Measurements from ENCODE around the gene ZNF83. TPM values are rescaled to one million over a fixed set of nuclear protein-coding genes. Genes with fewer than 3 reads are reported as not detected.
A peak's percentile ranks its signal among the peaks of the same experiment; 100 is the strongest.
"Not testable (repeated sequence)": the region's sequence is repeated elsewhere in the genome, so short reads cannot be mapped to it uniquely, and the experiment has no call there.

ZNF83 gene
- total RNA-seq, 1 experiment from 2014 or later: 34.1 TPM

GRCh38 chr19:52679598-52679997, 41.4 kb upstream of the ZNF83 start (continued):
- no peak for TF ChIP-seq ZNF396 (CRISPR knock-in tag; IDR thresholded peaks at IDR 0.05; ENCODE audit: borderline replicate concordance)
- TF ChIP-seq JUN (CRISPR knock-in tag; IDR thresholded peaks at IDR 0.05): no peak
- no peak for TF ChIP-seq KAT7 (CRISPR knock-in tag; IDR thresholded peaks at IDR 0.05; ENCODE audit: borderline replicate concordance)
- TF ChIP-seq NFE2L1 (CRISPR knock-in tag; IDR thresholded peaks at IDR 0.05): no peak

- H3K9me3 Mint-ChIP-seq: peaks cover 22% of the 10 kb centered on the region
- H3K27me3 Mint-ChIP-seq (ENCODE audit: low read depth); H3K4me1 Mint-ChIP-seq; CTCF ChIA-PET; DNase-seq (ENCODE audit: low spot score); H3K4me3 Mint-ChIP-seq; H3K27ac Mint-ChIP-seq; ATAC-seq: not testable (repeated sequence)
- peaks cover 30% of the 10 kb centered on the region for H3K36me3 Mint-ChIP-seq
- POLR2A ChIA-PET: interaction anchor here (0.5 kb wide), 1 partner anchor 72 kb away, joined by 3 read pairs; no protein-coding TSS in a partner anchor
Measured at GRCh38 chr19:52675239-52675638, 37.1 kb upstream of the ZNF83 start.

DNA sequence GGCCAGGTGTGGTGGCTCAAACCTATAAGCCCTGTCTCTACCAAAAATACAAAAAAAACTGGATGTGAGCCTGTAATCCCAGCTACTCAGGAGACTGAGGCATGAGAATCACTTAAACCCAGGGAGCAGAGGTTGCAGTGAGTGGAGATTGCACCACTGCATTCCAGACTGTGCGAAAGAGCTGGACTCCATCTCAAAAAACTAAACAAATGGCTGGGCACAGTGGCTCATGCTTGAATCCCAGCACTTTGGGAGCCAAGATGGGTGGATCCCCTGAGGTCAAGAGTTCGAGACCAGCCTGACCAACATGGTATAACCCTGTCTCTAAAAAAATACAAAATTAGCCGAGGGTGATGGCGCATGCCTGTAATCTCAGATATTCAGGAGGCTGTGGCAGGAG, 34.9 kb upstream of the ZNF83 start:
- ChIA-PET POLR2A (no interaction called here), CTCF (no interaction called here)
- H3K4me3 Mint-ChIP-seq: no peak overlapping the region
- H3K36me3 Mint-ChIP-seq: peaks cover 26% of the 10 kb centered on the region
- no peak overlapping the region; the same call in 1 of the 2 replicates for H3K27ac Mint-ChIP-seq
- H3K27me3 Mint-ChIP-seq (ENCODE audit: low read depth): 0 out of 2 replicates have a peak, but pooled peaks cover 3% of the 10 kb centered on the region
- DNase-seq (ENCODE audit: low spot score) (no peak), ATAC-seq (no peak)
- peaks cover 21% of the 10 kb centered on the region for H3K4me1 Mint-ChIP-seq
- TF ChIP-seq PREB (CRISPR knock-in tag; IDR thresholded peaks at IDR 0.05; ENCODE audit: borderline replicate concordance): no peak
- H3K9me3 Mint-ChIP-seq: peaks cover 22% of the 10 kb centered on the region

GRCh38 chr19:52670046-52670445, 31.9 kb upstream of the ZNF83 start:
- H3K9me3 Mint-ChIP-seq: peaks cover 4% of the 10 kb centered on the region
- no peaks in the 10 kb centered on the region for H3K27me3 Mint-ChIP-seq (ENCODE audit: low read depth)
- ChIA-PET CTCF (no interaction called here), POLR2A (no interaction called here)
- H3K27ac Mint-ChIP-seq: peak overlapping the region; percentile 0; the same call in 1 of the 2 replicates
- no peak for DNase-seq (ENCODE audit: low spot score)
- ATAC-seq: no peak
- TF ChIP-seq OVOL2 (CRISPR knock-in tag; IDR thresholded peaks at IDR 0.05; ENCODE audit: borderline replicate concordance) (no peak), GRHL2 (CRISPR knock-in tag; IDR thresholded peaks at IDR 0.05; ENCODE audit: insufficient replicate concordance, severe bottlenecking) (no peak), ZNF232 (CRISPR knock-in tag; IDR thresholded peaks at IDR 0.05) (no peak), IRF2 (CRISPR knock-in tag; IDR thresholded peaks at IDR 0.05; ENCODE audit: borderline replicate concordance, low read depth) (no peak), TCF7 (CRISPR knock-in tag; IDR thresholded peaks at IDR 0.05; ENCODE audit: low read depth) (no peak)
- H3K4me1 Mint-ChIP-seq: peaks cover 29% of the 10 kb centered on the region
- no peak overlapping the region for H3K4me3 Mint-ChIP-seq
- peaks cover 4% of the 10 kb centered on the region for H3K36me3 Mint-ChIP-seq

DNA sequence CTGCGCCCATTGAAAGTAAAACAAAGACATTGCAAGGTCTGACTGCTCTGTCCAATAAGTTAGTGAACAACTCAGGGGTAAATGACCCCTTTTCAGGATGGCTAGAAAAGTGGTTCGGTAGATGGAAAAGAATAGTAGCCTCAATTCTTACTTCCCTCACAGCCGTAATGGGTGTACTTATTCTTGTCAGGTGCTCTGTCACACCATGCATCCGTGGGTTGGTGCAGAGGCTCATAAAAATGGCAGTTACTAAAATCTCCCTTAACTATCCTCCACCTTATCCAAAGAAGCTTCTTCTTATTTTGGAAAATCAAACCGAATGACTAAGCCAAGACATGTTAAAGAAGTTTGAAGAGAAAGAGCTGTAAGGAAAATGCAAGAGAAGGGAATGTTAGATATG, 31.4 kb upstream of the ZNF83 start:
- CTCF ChIA-PET: interaction anchor here (1.5 kb wide), 1 partner anchor 278 kb away, joined by 3 read pairs; no protein-coding TSS in a partner anchor
- Mint-ChIP-seq H3K36me3 (no peaks in the 10 kb centered on the region), H3K4me1 (peaks cover 34% of the 10 kb centered on the region), H3K9me3 (no peaks in the 10 kb centered on the region), H3K27me3 (ENCODE audit: low read depth) (no peaks in the 10 kb centered on the region), H3K4me3 (no peak overlapping the region), H3K27ac (no peak overlapping the region)
- POLR2A ChIA-PET: no interaction called here
- DNase-seq (ENCODE audit: low spot score) (no peak), ATAC-seq (no peak)
- TF ChIP-seq, protein P1, sequence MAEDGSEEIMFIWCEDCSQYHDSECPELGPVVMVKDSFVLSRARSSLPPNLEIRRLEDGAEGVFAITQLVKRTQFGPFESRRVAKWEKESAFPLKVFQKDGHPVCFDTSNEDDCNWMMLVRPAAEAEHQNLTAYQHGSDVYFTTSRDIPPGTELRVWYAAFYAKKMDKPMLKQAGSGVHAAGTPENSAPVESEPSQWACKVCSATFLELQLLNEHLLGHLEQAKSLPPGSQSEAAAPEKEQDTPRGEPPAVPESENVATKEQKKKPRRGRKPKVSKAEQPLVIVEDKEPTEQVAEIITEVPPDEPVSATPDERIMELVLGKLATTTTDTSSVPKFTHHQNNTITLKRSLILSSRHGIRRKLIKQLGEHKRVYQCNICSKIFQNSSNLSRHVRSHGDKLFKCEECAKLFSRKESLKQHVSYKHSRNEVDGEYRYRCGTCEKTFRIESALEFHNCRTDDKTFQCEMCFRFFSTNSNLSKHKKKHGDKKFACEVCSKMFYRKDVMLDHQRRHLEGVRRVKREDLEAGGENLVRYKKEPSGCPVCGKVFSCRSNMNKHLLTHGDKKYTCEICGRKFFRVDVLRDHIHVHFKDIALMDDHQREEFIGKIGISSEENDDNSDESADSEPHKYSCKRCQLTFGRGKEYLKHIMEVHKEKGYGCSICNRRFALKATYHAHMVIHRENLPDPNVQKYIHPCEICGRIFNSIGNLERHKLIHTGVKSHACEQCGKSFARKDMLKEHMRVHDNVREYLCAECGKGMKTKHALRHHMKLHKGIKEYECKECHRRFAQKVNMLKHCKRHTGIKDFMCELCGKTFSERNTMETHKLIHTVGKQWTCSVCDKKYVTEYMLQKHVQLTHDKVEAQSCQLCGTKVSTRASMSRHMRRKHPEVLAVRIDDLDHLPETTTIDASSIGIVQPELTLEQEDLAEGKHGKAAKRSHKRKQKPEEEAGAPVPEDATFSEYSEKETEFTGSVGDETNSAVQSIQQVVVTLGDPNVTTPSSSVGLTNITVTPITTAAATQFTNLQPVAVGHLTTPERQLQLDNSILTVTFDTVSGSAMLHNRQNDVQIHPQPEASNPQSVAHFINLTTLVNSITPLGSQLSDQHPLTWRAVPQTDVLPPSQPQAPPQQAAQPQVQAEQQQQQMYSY (CRISPR knock-in tag; IDR thresholded peaks at IDR 0.05): no peak
- TF ChIP-seq KAT7 (CRISPR knock-in tag; IDR thresholded peaks at IDR 0.05; ENCODE audit: borderline replicate concordance) (no peak), PREB (CRISPR knock-in tag; IDR thresholded peaks at IDR 0.05; ENCODE audit: borderline replicate concordance) (no peak), ZNF232 (CRISPR knock-in tag; IDR thresholded peaks at IDR 0.05) (no peak), ZNF138 (CRISPR knock-in tag; conservative IDR thresholded peaks at IDR 0.05) (no peak), HMGXB4 (CRISPR knock-in tag; IDR thresholded peaks at IDR 0.05) (no peak), NR3C1 (CRISPR knock-in tag; conservative IDR thresholded peaks at IDR 0.05; ENCODE audit: low read depth) (no peak), NR2C2 (CRISPR knock-in tag; IDR thresholded peaks at IDR 0.05) (no peak), E2F5 (CRISPR knock-in tag; IDR thresholded peaks at IDR 0.05) (no peak)
- TF ChIP-seq, protein P2, sequence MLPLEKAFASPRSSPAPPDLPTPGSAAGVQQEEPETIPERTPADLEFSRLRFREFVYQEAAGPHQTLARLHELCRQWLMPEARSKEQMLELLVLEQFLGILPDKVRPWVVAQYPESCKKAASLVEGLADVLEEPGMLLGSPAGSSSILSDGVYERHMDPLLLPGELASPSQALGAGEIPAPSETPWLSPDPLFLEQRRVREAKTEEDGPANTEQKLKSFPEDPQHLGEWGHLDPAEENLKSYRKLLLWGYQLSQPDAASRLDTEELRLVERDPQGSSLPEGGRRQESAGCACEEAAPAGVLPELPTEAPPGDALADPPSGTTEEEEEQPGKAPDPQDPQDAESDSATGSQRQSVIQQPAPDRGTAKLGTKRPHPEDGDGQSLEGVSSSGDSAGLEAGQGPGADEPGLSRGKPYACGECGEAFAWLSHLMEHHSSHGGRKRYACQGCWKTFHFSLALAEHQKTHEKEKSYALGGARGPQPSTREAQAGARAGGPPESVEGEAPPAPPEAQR (CRISPR knock-in tag; IDR thresholded peaks at IDR 0.05): no peak
